Measurements from ENCODE around the gene ADAT1. TPM values are rescaled to one million over a fixed set of nuclear protein-coding genes. Genes with fewer than 3 reads are reported as not detected.
A peak's percentile ranks its signal among the peaks of the same experiment; 100 is the strongest.
"Not testable (repeated sequence)": the region's sequence is repeated elsewhere in the genome, so short reads cannot be mapped to it uniquely, and the experiment has no call there.

ADAT1 gene
- total RNA-seq, 1 donor from 2014 or later, result 65.8 TPM

DNA sequence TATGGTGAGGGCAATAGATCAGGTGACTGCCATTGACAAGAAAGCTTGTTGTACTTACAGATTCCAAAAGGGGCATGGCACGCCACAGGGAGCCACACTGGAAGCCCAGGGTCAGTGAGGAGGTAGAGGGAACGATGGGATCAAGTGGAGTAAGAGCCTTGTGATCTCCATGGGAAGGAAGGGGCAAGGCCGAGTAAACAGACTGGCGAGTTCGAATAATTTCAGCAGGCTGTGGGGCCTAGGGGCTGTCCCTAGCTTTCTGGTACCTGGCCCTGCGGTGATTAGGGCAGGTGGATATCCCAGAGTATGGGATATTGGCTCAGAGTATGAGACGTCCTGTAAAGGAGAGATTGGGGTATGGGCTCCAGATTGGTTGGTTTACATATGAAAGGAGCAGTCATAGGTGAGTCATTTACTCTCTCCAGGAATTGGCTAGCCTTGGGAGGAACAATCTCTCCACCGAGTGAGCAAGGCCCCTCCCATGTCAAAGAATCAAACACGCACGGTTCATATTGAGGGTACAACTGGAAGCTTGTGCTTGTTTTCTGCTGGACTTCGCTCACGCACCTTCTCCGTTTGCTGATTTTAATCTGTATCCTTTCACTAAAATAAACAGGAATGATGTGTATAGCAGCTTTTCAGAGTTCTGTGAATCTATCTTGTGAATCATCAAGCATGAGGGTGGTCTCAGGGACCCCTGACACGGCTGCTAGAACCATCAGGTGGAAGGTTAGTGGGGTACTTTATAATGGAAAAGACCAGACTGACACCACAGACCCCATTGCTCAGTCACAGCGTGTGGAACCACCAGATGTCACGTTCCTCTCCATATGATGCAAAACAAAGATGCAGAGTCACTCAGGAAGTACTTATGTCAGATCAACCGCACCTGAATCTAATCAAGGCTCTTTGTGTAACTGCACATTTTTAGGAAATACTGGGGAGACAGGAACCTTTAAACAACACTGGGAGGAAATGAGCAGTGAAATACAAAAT lies 29.0 kb downstream of the ADAT1 start:
- H3K4me1 Mint-ChIP-seq (ENCODE audit: low read depth), result peaks cover 4% of the 10 kb centered on the region
- TF ChIP-seq, protein P1, sequence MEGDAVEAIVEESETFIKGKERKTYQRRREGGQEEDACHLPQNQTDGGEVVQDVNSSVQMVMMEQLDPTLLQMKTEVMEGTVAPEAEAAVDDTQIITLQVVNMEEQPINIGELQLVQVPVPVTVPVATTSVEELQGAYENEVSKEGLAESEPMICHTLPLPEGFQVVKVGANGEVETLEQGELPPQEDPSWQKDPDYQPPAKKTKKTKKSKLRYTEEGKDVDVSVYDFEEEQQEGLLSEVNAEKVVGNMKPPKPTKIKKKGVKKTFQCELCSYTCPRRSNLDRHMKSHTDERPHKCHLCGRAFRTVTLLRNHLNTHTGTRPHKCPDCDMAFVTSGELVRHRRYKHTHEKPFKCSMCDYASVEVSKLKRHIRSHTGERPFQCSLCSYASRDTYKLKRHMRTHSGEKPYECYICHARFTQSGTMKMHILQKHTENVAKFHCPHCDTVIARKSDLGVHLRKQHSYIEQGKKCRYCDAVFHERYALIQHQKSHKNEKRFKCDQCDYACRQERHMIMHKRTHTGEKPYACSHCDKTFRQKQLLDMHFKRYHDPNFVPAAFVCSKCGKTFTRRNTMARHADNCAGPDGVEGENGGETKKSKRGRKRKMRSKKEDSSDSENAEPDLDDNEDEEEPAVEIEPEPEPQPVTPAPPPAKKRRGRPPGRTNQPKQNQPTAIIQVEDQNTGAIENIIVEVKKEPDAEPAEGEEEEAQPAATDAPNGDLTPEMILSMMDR (IDR thresholded peaks at IDR 0.05; ENCODE audit: unreplicated experiment), result no peak
- H3K27ac Mint-ChIP-seq, result peak overlapping the region; percentile 80
- no peaks in the 10 kb centered on the region for H3K27me3 Mint-ChIP-seq
- H3K4me3 Mint-ChIP-seq (ENCODE audit: low read depth), result no peak overlapping the region
- peaks cover 15% of the 10 kb centered on the region for H3K36me3 Mint-ChIP-seq (ENCODE audit: insufficient read depth)
- H3K9me3 Mint-ChIP-seq (ENCODE audit: low read depth), result peaks cover 3% of the 10 kb centered on the region
- DNase-seq (ENCODE audit: low spot score, unreplicated experiment), result no peak

DNA sequence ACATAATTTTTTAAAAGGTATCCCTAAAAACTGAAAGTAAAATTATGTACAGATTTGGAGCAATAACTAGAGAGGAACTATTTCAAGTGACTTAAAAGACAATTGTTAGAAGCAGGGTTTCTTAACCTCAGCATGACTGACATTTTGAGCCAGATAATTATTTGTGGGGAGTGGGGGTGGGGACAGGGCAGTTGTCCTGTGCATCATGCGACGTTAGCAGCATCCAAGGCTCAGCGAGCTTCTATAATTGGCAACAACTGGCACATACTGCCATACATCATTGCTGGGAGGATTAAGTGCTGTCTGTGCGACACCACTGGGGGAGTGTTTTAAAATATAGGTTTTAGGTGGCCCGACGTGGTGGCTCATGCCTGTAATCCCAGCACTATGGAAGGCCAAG lies 29.8 kb downstream of the ADAT1 start:
- peaks cover 3% of the 10 kb centered on the region for H3K9me3 Mint-ChIP-seq (ENCODE audit: low read depth)
- no peaks in the 10 kb centered on the region for H3K27me3 Mint-ChIP-seq
- H3K36me3 Mint-ChIP-seq (ENCODE audit: insufficient read depth), result peaks cover 17% of the 10 kb centered on the region
- TF ChIP-seq, protein P1 (IDR thresholded peaks at IDR 0.05; ENCODE audit: unreplicated experiment), result no peak
- H3K27ac Mint-ChIP-seq, result no peak overlapping the region
- H3K4me1 Mint-ChIP-seq (ENCODE audit: low read depth), result peaks cover 4% of the 10 kb centered on the region
- no peak overlapping the region for H3K4me3 Mint-ChIP-seq (ENCODE audit: low read depth)
- no peak for DNase-seq (ENCODE audit: low spot score, unreplicated experiment)

DNA sequence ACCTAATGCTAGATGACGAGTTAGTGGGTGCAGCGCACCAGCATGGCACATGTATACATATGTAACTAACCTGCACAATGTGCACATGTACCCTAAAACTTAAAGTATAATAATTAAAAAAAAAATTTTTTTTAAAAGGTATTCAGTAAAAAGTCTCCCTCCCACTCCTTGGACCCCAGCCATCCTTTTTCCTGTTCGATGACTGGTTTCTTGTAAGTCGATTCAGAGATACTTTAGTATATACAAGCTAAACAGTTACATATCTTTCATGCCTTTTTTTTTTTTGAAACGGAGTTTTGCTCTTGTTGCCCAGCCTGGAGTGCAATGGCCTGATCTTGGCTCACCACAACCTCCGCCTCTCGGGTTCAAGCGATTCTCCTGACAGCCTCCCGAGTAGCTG lies 31.2 kb downstream of the ADAT1 start:
- H3K4me1 Mint-ChIP-seq (ENCODE audit: low read depth); DNase-seq (ENCODE audit: low spot score, unreplicated experiment); H3K4me3 Mint-ChIP-seq (ENCODE audit: low read depth); H3K36me3 Mint-ChIP-seq (ENCODE audit: insufficient read depth); H3K27me3 Mint-ChIP-seq; H3K9me3 Mint-ChIP-seq (ENCODE audit: low read depth); H3K27ac Mint-ChIP-seq: not testable (repeated sequence)

DNA sequence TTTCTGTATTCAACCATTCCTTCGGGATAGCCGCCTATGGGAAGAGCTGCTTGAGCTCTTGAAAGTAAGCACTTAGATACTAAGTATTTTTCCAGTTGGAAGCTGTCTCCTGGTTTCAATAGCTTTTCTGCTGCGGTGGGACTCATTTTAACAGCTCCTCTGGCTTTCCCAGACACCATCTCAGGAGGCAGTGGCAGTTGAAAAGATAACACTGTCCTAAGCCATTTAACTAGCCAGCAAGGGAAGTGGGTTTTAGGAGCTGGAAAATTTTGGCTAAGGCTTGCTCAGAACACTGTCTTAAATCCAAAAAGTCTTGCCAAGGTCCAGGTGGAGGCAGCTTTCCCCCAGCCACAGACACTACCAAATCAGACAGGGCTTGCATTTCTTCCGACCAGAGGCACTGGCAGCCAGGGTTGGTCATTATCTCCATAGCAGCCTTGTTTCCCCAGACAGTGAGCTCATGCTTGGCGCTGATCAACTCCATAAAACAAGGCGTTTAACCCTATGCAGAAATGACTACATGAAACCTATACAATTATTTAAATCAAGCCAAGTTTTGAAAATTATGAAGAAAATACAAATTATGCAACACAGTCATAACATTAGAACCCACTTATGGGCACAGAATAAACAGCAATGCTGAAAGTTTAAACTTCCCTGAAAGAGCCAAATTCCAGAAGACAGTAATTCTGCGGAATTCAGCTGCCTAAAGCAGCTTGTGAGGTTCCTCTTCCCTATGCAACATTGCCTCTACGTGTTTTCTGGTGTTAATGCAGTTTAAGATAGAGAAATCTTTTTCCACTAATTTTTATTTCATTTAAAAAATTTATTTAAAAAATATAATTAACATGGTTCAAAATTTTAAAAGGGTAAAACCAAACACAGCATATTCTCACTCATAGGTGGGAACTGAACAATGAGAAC lies 31.9 kb downstream of the ADAT1 start:
- Mint-ChIP-seq H3K4me3 (ENCODE audit: low read depth) (no peak overlapping the region), H3K9me3 (ENCODE audit: low read depth) (no peaks in the 10 kb centered on the region), H3K4me1 (ENCODE audit: low read depth) (peaks cover 4% of the 10 kb centered on the region), H3K27ac (no peak overlapping the region), H3K36me3 (ENCODE audit: insufficient read depth) (peaks cover 5% of the 10 kb centered on the region), H3K27me3 (no peaks in the 10 kb centered on the region)
- TF ChIP-seq, protein P1 (IDR thresholded peaks at IDR 0.05; ENCODE audit: unreplicated experiment), result no peak
- no peak for DNase-seq (ENCODE audit: low spot score, unreplicated experiment)

DNA sequence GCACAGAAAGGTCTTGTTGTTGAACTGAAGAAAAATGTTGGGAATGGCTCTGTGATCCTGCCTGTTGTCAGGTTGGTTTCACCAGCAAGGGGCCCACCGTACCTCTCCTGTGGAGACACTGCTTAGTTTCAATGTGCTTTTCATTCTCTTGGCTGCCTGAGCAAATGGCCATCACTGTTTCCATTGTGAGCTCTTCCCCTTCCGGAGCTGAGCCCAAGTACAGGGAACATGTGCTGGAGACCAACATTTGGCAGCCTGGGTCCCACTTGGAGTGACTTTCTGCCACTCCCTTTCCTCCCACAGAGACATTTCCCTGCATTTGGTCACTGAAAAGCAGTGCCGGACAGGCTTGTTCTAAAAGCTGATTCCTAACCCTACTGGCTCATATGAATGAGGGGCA lies 33.8 kb downstream of the ADAT1 start:
- Mint-ChIP-seq H3K27me3 (no peaks in the 10 kb centered on the region), H3K9me3 (ENCODE audit: low read depth) (no peaks in the 10 kb centered on the region), H3K4me1 (ENCODE audit: low read depth) (peaks cover 1% of the 10 kb centered on the region), H3K4me3 (ENCODE audit: low read depth) (no peak overlapping the region), H3K36me3 (ENCODE audit: insufficient read depth) (peaks cover 4% of the 10 kb centered on the region), H3K27ac (no peak overlapping the region)
- TF ChIP-seq, protein P1 (IDR thresholded peaks at IDR 0.05; ENCODE audit: unreplicated experiment), result no peak
- DNase-seq (ENCODE audit: low spot score, unreplicated experiment), result no peak

Data from progenitor cell of endocrine pancreas (in vitro differentiated cells).